Thyroid gland (tissue), 4 donors: Measurements from ENCODE around the gene TMEM94. TPM values are rescaled to one million over a fixed set of nuclear protein-coding genes. Genes with fewer than 3 reads are reported as not detected.

Source experiments
- DNase-seq, 2 donors: peaks; one replicate each; pipeline ENCODE4 v3.0.0-alpha.2; 2019
- H3K27ac ChIP-seq, 3 donors: fragments of 200-600 bp; sonication (generic); 1 replicate in 2 of 3; 2 replicates in 1 of 3; pipeline ENCODE4 v1.5.1; 2016 to 2019; ENCODE audit warnings: mild to moderate bottlenecking in 1 of 3, moderate library complexity in 1 of 3
- H3K27me3 ChIP-seq: fragments of 200-600 bp; sonication (generic); one replicate; pipeline ENCODE4 v1.5.1; 2019
- H3K36me3 ChIP-seq, 2 donors: fragments of 200-600 bp; sonication (generic); one replicate each; pipeline ENCODE4 v1.5.1; 2016 to 2019
- H3K4me1 ChIP-seq, 2 donors: fragments of 200-600 bp; sonication (generic); one replicate each; pipeline ENCODE4 v1.5.1; 2017 to 2019
- H3K4me3 ChIP-seq, 3 donors: fragments of 200-600 bp; sonication (generic); replicated peaks in 1 of 3; 1 replicate in 2 of 3; 2 replicates in 1 of 3; pipeline ENCODE4 v1.5.1; 2016; ENCODE audit warnings: mild to moderate bottlenecking in 1 of 3
- H3K9me3 ChIP-seq: fragments of 200-600 bp; sonication (generic); one replicate; pipeline ENCODE4 v1.5.1; 2017
- POLR2A ChIP-seq, 2 donors: fragments of 450-650 bp; IDR thresholded peaks; one replicate each; pipeline ENCODE4 v1.6.1; 2017; ENCODE audit warnings: antibody characterized with exemption in 2 of 2, mild to moderate bottlenecking in 2 of 2, moderate library complexity in 1 of 2
- WGBS, 2 donors: methylation state at CpG; one replicate each; pipeline ENCODE4 v1.1.5; 2017; 5-methylcytosine and 5-hydroxymethylcytosine counted together
- intact Hi-C: fragments of 100-400 bp; cut with DNase I; formaldehyde crosslinking; loops from one replicate; pipeline ENCODE4 v1.15.1; 2023
- total RNA-seq, 4 donors: library from RNA; depleted of rRNA; stranded (reverse); fragments of >200 nt; gene quantifications; one replicate each; pipeline ENCODE4 v1.2.3, GENCODE V29; 2016
- TF ChIP-seq, protein P1 (sequence below), 6 experiments: fragments of 200-600 bp in 3 of 6; fragments of 450-650 bp in 3 of 6; sonication (generic) in 3 of 6; IDR thresholded peaks; one replicate each; pipeline ENCODE4 v1.5.1; 2016 to 2019; ENCODE audit warnings: antibody characterized with exemption in 6 of 6, mild to moderate bottlenecking in 2 of 6, inconsistent platforms in 1 of 6, moderate library complexity in 1 of 6

The TMEM94 gene
- total RNA-seq, 4 donors from 2014 or later: 52.1 to 116 (median 92.7) TPM

DNA sequence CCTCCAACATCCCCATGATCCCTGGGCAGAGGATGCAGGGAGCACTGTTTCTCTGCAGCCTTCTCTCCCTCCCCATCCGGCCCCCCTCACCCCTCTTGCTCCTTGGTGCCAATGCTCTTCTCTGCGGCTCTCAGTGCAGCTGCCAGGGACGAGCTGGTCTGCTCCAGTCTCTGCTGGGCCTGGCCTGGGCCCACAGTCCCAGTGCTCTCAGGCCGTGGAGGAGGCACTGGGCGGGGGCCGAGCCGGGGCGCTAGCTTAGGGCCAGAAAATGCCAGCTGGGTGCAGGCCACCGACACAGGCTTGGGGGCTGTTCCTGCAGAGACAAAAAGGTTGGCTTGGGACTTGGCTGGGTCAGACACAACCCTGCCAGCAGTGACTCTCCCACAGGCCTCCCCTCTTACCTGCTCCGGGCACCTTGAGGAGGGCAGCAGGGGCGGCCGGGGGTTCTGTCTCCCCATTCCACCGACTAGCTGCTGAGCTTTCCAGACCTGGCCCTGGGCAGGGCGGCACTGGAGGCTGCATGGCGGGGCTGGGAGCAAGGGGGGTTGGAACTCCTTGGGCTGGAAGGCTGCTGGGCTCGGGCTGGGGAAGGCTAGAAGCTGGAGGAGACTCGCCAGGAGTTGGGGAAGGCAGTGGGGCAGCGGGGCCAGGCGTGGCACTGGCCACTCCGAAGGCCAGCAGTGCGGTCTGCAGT is 45.1 kb downstream of the TMEM94 start:
- intact Hi-C loops: no loop called here
- H3K36me3 ChIP-seq: peaks cover 26 to 43% of the 10 kb centered on the region in 2 donors
- H3K4me1 ChIP-seq: no peaks in the 10 kb centered on the region
- TF ChIP-seq, protein P1, sequence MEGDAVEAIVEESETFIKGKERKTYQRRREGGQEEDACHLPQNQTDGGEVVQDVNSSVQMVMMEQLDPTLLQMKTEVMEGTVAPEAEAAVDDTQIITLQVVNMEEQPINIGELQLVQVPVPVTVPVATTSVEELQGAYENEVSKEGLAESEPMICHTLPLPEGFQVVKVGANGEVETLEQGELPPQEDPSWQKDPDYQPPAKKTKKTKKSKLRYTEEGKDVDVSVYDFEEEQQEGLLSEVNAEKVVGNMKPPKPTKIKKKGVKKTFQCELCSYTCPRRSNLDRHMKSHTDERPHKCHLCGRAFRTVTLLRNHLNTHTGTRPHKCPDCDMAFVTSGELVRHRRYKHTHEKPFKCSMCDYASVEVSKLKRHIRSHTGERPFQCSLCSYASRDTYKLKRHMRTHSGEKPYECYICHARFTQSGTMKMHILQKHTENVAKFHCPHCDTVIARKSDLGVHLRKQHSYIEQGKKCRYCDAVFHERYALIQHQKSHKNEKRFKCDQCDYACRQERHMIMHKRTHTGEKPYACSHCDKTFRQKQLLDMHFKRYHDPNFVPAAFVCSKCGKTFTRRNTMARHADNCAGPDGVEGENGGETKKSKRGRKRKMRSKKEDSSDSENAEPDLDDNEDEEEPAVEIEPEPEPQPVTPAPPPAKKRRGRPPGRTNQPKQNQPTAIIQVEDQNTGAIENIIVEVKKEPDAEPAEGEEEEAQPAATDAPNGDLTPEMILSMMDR (IDR thresholded peaks at IDR 0.05): no peak
- no peak for TF ChIP-seq POLR2A (IDR thresholded peaks at IDR 0.05)
- peak overlapping the region in 1 of 3 donors; percentile 38 for H3K27ac ChIP-seq
- H3K9me3 ChIP-seq: no peaks in the 10 kb centered on the region
- 72 to 73% methylated on average over 9 to 10 of the region's 21 CpGs for WGBS, 2 donors
- no peak overlapping the region for H3K4me3 ChIP-seq
- H3K27me3 ChIP-seq: no peaks in the 10 kb centered on the region
- DNase-seq: peak in 1 of 2 donors; percentile 66

DNA sequence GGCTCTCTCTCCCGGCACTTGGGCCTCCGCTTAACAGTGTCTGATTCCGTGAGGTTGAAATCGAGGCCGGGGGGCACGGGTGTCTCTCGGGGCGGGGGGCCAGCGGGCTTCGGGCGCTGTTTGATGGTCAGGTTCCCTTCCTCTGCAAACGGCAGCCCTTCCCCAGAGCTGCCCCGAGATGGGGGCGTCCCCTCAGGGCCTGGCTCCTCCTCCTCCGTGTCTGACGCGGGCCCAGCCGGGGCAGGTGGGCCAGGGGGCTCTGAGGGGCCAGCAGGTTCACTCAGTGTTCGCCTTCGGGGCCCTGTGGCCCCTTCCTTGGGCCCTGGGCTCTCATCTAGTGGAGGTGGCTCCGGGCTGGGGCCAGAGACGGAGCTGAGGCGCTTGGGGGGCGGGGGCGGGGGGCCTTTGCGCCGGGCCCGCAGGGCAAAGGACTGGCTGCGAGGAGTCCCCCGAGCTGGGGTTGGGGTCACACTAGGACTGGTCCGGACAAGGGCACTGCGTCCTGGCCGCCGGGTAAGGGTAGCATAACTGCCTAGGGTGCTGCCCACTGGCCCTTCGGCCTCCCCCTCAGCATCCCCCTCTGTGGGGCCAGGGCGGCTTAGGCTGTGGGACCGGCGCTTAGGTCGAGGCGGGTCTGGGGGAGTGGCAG is 45.8 kb downstream of the TMEM94 start:
- Histone ChIP-seq H3K4me3 (no peak overlapping the region), H3K36me3 (peaks cover 27 to 44% of the 10 kb centered on the region in 2 donors), H3K9me3 (no peaks in the 10 kb centered on the region), H3K27ac (no peak overlapping the region), H3K4me1 (no peaks in the 10 kb centered on the region), H3K27me3 (no peaks in the 10 kb centered on the region)
- no peak for TF ChIP-seq POLR2A (IDR thresholded peaks at IDR 0.05)
- TF ChIP-seq, protein P1 (IDR thresholded peaks at IDR 0.05): no peak
- intact Hi-C loops: no loop called here
- WGBS, 2 donors: 87 to 94% methylated on average over 6 to 12 of the region's 40 CpGs
- DNase-seq: no peak

DNA sequence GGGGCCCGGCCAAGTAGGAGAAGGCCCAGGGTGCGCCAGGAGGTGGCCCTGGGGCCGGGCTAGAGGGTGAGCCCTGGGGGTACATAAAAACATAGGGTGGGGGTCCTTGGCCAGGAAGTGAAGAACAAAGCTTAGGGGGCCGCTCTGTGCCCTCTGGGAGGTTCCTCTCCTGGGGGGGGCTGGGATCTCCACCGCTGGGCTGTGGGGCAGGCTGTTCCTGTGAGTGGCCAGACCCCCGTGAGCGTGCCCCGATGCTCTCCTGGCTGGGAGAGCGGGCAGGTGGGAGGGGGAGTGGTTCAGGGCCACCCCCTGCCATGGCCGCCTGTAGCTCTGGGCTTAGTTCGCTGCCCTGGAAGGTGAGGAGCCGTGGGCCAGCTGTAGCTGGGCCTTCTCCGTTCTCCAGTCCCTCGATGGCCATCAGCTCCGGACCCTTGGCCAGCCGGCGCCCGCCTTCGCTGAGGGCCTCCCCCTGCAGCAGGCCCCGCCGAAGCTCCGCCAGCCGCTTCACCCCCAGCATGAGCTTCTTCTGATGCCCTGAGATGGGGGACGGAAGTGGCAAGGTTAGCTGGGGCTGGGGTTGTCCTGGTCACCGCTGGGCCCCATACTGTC is 46.4 kb downstream of the TMEM94 start:
- WGBS, 2 donors: 90 to 92% methylated on average over 10 to 13 of the region's 25 CpGs
- no peak overlapping the region for H3K27ac ChIP-seq
- TF ChIP-seq POLR2A (IDR thresholded peaks at IDR 0.05): no peak
- TF ChIP-seq, protein P1 (IDR thresholded peaks at IDR 0.05): no peak
- no peaks in the 10 kb centered on the region for H3K9me3 ChIP-seq
- peaks cover 29 to 47% of the 10 kb centered on the region in 2 donors for H3K36me3 ChIP-seq
- intact Hi-C loops: no loop called here
- H3K27me3 ChIP-seq: no peaks in the 10 kb centered on the region
- no peak for DNase-seq
- no peak overlapping the region for H3K4me3 ChIP-seq
- no peaks in the 10 kb centered on the region for H3K4me1 ChIP-seq

DNA sequence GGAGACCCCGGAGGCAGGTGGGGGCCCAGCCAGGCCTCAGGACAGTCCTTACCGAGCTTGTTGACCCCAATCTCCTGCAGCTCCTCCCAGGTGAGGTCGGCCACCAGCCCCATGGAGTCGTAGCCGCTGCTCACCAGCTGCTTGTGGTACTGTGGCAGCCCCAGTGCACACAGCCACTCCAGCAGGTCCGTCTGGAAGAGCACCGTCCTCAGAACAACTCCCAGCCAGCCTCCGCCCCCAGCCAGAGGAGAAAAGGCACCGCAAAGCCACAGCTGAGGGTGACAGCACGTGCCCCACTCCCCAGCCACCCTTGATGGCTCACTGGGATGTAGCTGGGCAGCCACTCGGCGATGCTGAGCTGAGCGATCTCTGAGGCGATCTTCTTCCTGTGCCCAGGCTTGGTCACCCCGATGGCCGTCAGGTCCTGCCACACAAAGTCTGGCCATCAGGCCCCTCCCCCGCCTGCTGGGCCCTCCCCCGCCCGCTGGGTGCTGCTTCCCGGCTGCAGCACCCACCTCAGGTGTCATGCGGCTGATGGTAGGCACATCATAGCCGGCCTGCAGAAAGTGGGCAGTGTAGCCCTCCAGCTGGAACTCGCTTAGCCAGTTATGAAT is 47.0 kb downstream of the TMEM94 start:
- H3K4me1 ChIP-seq: peaks cover 0 to under 1% of the 10 kb centered on the region in 2 donors
- peaks cover 29 to 43% of the 10 kb centered on the region in 2 donors for H3K36me3 ChIP-seq

More for the DNA sequence above, 47.0 kb downstream of the TMEM94 start:
- H3K9me3 ChIP-seq: no peaks in the 10 kb centered on the region
- H3K27me3 ChIP-seq: no peaks in the 10 kb centered on the region
- intact Hi-C loops: no loop called here
- WGBS, 2 donors: 82 to 90% methylated on average over 8 to 14 of the region's 23 CpGs
- H3K4me3 ChIP-seq: no peak overlapping the region
- no peak for DNase-seq
- no peak for TF ChIP-seq POLR2A (IDR thresholded peaks at IDR 0.05)
- TF ChIP-seq, protein P1 (IDR thresholded peaks at IDR 0.05): no peak
- no peak overlapping the region for H3K27ac ChIP-seq
